Testis (tissue), 3 donors: ENCODE results near the gene A3GALT2. TPM values are rescaled to one million over a fixed set of nuclear protein-coding genes. Genes with fewer than 3 reads are reported as not detected.
A peak's percentile ranks its signal among the peaks of the same experiment; 100 is the strongest.

ENCODE experiments used
- DNase-seq: peaks from one replicate; pipeline ENCODE4 v3.0.0-alpha.2; 2019
- H3K27ac ChIP-seq, 2 donors: fragments of 200-600 bp; sonication (generic); one replicate each; pipeline ENCODE4 v1.5.1; 2019
- H3K27me3 ChIP-seq: fragments of 200-600 bp; sonication (generic); one replicate; pipeline ENCODE4 v1.5.1; 2019
- H3K36me3 ChIP-seq: fragments of 200-600 bp; sonication (generic); one replicate; pipeline ENCODE4 v1.5.1; 2017; ENCODE audit warnings: low read depth; ENCODE audit errors: missing control alignments
- H3K4me1 ChIP-seq: fragments of 200-600 bp; sonication (generic); one replicate; pipeline ENCODE4 v1.5.1; 2019
- H3K4me3 ChIP-seq, 2 donors: fragments of 200-600 bp; sonication (generic); one replicate each; pipeline ENCODE4 v1.5.1; 2017 to 2019
- H3K9me3 ChIP-seq: fragments of 200-600 bp; sonication (generic); one replicate; pipeline ENCODE4 v1.5.1; 2017
- POLR2A ChIP-seq: fragments of 450-650 bp; IDR thresholded peaks from one replicate; pipeline ENCODE4 v1.6.1; 2017; ENCODE audit warnings: antibody characterized with exemption, mild to moderate bottlenecking, moderate library complexity
- WGBS, 2 donors: methylation state at CpG; one replicate each; pipeline ENCODE4 v1.1.5; 2018; 5-methylcytosine and 5-hydroxymethylcytosine counted together
- intact Hi-C: fragments of 100-400 bp; cut with DNase I; formaldehyde crosslinking; loops from one replicate; pipeline ENCODE4 v1.15.1; 2023; ENCODE audit warnings: low total_unique reads
- polyA plus RNA-seq: library from polyadenylated mRNA; stranded (reverse); fragments of 350-450 nt; fragmentation: Illumina TruSeq; extraction: RNeasy Lipid Tissue Mini Kit (QIAGEN cat#74804); gene quantifications from one replicate; pipeline ENCODE4 v1.2.3, GENCODE V29; 2014; ENCODE audit warnings: low read depth, low replicate concordance; ENCODE audit not compliant: insufficient read depth
- total RNA-seq, 2 donors: library from RNA; depleted of rRNA; stranded (reverse); fragments of >200 nt; gene quantifications; one replicate each; pipeline ENCODE4 v1.2.3, GENCODE V29; 2016
- TF ChIP-seq, protein P1 (sequence below), 3 experiments: fragments of 450-650 bp in 2 of 3; fragments of 200-600 bp in 1 of 3; sonication (generic) in 1 of 3; IDR thresholded peaks; one replicate each; pipeline ENCODE4 v1.5.1; 2016 to 2019; ENCODE audit warnings: antibody characterized with exemption in 3 of 3, mild to moderate bottlenecking in 2 of 3, moderate library complexity in 1 of 3

The A3GALT2 gene
- total and polyA plus RNA-seq, 3 donors from 2014 or later, result 0.87 to 1.7 TPM; not detected in 1

DNA sequence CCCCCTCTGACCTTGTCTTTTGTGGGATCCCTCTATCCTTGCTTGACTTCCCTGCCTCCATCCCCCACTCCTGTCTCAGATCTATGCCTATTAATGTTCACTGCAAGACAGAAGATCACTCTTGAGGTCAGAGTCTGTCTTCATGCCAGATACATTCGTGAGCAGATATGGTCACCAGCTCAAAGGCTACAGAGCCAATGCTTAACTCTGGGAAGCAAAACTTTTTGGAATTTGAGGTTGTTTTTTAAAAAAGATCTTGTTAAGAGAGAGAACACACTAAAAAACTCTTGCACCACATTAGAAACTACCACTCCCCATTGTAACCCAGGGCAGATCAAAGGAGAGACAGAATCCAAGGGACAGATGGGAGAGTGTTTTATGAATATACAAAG, 17.1 kb upstream of the A3GALT2 start:
- DNase-seq, result no peak
- Histone ChIP-seq H3K4me3 (no peak overlapping the region), H3K4me1 (peaks cover 73% of the 10 kb centered on the region), H3K27me3 (no peaks in the 10 kb centered on the region), H3K36me3 (no peaks in the 10 kb centered on the region), H3K9me3 (no peaks in the 10 kb centered on the region), H3K27ac (peak overlapping the region; percentile 66 to 75)
- WGBS, 2 donors, result 24 to 27% methylated on average over 1 of the region's 1 CpG
- TF ChIP-seq POLR2A, result no peak
- TF ChIP-seq, protein P1, sequence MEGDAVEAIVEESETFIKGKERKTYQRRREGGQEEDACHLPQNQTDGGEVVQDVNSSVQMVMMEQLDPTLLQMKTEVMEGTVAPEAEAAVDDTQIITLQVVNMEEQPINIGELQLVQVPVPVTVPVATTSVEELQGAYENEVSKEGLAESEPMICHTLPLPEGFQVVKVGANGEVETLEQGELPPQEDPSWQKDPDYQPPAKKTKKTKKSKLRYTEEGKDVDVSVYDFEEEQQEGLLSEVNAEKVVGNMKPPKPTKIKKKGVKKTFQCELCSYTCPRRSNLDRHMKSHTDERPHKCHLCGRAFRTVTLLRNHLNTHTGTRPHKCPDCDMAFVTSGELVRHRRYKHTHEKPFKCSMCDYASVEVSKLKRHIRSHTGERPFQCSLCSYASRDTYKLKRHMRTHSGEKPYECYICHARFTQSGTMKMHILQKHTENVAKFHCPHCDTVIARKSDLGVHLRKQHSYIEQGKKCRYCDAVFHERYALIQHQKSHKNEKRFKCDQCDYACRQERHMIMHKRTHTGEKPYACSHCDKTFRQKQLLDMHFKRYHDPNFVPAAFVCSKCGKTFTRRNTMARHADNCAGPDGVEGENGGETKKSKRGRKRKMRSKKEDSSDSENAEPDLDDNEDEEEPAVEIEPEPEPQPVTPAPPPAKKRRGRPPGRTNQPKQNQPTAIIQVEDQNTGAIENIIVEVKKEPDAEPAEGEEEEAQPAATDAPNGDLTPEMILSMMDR (IDR thresholded peaks at IDR 0.05), result no peak
- intact Hi-C loops, result no loop called here

GRCh38 chr1:33337441-33337840, 16.5 kb upstream of the A3GALT2 start:
- WGBS, 2 donors, result 80 to 93% methylated on average over 6 of the region's 6 CpGs
- Histone ChIP-seq H3K4me1 (peaks cover 68% of the 10 kb centered on the region), H3K27ac (peak overlapping the region; percentile 66 to 75)

DNA sequence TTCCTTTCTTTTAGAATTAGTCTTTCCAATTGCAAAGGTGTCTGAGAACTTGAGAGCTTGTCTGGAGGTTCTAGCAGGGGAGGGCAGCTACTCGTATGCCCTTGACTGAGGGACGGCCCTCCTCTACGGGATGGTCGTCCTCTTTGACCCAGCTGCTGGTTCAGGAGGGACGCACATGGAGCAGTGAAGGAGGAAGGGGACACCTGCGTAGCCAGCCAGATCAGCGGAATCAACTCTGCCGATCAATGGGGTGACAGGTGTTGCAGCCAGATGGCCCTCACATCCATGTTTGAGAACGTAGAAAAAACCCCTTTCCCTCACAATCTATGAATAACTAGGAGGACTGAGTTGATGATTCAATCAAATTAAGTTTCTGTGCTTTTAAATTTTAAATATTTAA, 15.7 kb upstream of the A3GALT2 start:
- no peaks in the 10 kb centered on the region for H3K36me3 ChIP-seq
- no peak overlapping the region for H3K4me3 ChIP-seq
- 63 to 83% methylated on average over 9 of the region's 9 CpGs for WGBS, 2 donors
- H3K9me3 ChIP-seq, result no peaks in the 10 kb centered on the region
- TF ChIP-seq, protein P1 (IDR thresholded peaks at IDR 0.05), result no peak
- TF ChIP-seq POLR2A, result no peak
- no peaks in the 10 kb centered on the region for H3K27me3 ChIP-seq
- no peak overlapping the region for H3K27ac ChIP-seq
- intact Hi-C loops, result no loop called here
- no peak for DNase-seq
- peaks cover 68% of the 10 kb centered on the region for H3K4me1 ChIP-seq

More at GRCh38 chr1:33337441-33337840, 16.5 kb upstream of the A3GALT2 start:
- DNase-seq, result no peak
- H3K9me3 ChIP-seq, result no peaks in the 10 kb centered on the region
- H3K36me3 ChIP-seq, result no peaks in the 10 kb centered on the region
- intact Hi-C loops, result no loop called here
- TF ChIP-seq POLR2A, result no peak
- TF ChIP-seq, protein P1 (IDR thresholded peaks at IDR 0.05), result no peak
- H3K4me3 ChIP-seq, result no peak overlapping the region
- H3K27me3 ChIP-seq, result no peaks in the 10 kb centered on the region

DNA sequence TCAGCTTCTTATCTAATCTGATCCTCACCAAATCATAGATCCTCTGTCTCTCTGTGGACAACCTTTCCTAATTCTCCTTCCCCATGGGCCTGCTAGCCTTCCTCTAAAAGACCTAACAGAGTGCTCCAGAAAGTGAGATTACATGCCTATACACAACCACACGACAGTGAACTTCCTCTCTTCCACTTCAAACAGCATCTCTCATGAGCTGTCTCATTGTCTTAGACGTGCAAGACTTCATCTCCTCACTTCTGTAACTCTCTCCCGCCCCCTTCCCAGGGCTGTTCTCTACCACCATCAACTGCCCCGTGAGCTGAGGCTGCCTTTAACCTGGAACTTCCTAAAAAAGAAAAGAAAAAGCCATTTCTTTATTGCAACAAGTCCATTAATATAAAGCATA, 14.1 kb upstream of the A3GALT2 start:
- intact Hi-C loops, result no loop called here
- no peaks in the 10 kb centered on the region for H3K9me3 ChIP-seq
- H3K27me3 ChIP-seq, result no peaks in the 10 kb centered on the region
- H3K4me1 ChIP-seq, result peaks cover 53% of the 10 kb centered on the region
- H3K4me3 ChIP-seq, result no peak overlapping the region
- TF ChIP-seq, protein P1 (IDR thresholded peaks at IDR 0.05), result no peak
- no peak for TF ChIP-seq POLR2A
- no peak for DNase-seq
- H3K27ac ChIP-seq, result no peak overlapping the region
- no peaks in the 10 kb centered on the region for H3K36me3 ChIP-seq
- WGBS, 2 donors, result 51 to 56% methylated on average over 4 of the region's 4 CpGs

DNA sequence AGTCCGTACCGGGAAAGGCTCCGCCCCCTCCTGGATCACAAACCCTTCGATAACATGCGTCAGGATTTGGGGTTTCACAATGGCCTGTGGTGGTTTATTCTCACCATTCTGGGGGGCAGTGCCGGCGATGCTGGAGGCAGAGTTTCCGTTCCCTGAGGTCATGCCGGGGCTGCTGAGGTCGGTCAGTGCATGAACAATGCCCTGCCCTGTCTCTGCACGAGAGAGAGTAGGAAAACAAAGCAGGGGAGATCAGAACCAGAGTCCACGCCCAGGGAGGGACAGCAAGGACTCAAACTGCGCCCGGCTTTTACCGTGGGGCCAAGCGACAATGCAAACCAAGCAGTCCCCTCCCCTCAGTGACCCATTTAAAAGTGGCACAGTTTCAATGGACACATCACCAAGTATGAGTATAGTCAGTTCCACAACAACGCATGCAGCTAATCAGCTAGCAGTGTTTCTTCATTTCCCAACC, 13.2 kb upstream of the A3GALT2 start:
- intact Hi-C loops, result no loop called here
- 45 to 59% methylated on average over 17 of the region's 17 CpGs for WGBS, 2 donors
- H3K36me3 ChIP-seq, result no peaks in the 10 kb centered on the region
- TF ChIP-seq POLR2A, result no peak
- TF ChIP-seq, protein P1 (IDR thresholded peaks at IDR 0.05), result no peak
- no peak overlapping the region for H3K4me3 ChIP-seq
- DNase-seq, result peak; percentile 31
- H3K9me3 ChIP-seq, result no peaks in the 10 kb centered on the region
- no peaks in the 10 kb centered on the region for H3K27me3 ChIP-seq
- peaks cover 46% of the 10 kb centered on the region for H3K4me1 ChIP-seq
- peak overlapping the region in 1 of 2 donors; percentile 7 for H3K27ac ChIP-seq
